GM23248 (cell line): ENCODE results near the gene SLC36A4. TPM values are rescaled to one million over a fixed set of nuclear protein-coding genes. Genes with fewer than 3 reads are reported as not detected.

Experiments
- DNase-seq: peaks from one replicate; pipeline ENCODE4 v3.0.0-alpha.2; 2015
- H2AFZ ChIP-seq: fragments of 200-600 bp; sonication (generic); 2 replicates; pipeline ENCODE4 v1.6.1; 2016; ENCODE audit warnings: antibody characterized with exemption
- H3F3A ChIP-seq: fragments of 200-600 bp; sonication (generic); 2 replicates; pipeline ENCODE4 v1.6.1; 2016; ENCODE audit warnings: mild to moderate bottlenecking, antibody characterized with exemption, mixed run types; ENCODE audit not compliant: insufficient read depth
- H3K27ac ChIP-seq: fragments of 200-600 bp; sonication (generic); 2 replicates; pipeline ENCODE4 v1.5.1; 2016; ENCODE audit warnings: mild to moderate bottlenecking
- H3K27me3 ChIP-seq: fragments of 200-600 bp; sonication (generic); replicated peaks from 2 replicates; pipeline ENCODE4 v1.6.1; 2016; ENCODE audit warnings: mild to moderate bottlenecking; ENCODE audit not compliant: insufficient read depth
- H3K36me3 ChIP-seq: fragments of 200-600 bp; sonication (generic); 2 replicates; pipeline ENCODE4 v1.6.1; 2016; ENCODE audit warnings: low read depth, mild to moderate bottlenecking
- H3K4me1 ChIP-seq: fragments of 200-600 bp; sonication (generic); 2 replicates; pipeline ENCODE4 v1.6.1; 2016; ENCODE audit warnings: mild to moderate bottlenecking; ENCODE audit not compliant: insufficient read depth
- H3K4me2 ChIP-seq: fragments of 200-600 bp; sonication (generic); one replicate; pipeline ENCODE4 v1.6.1; 2016; ENCODE audit warnings: mild to moderate bottlenecking; ENCODE audit not compliant: unreplicated experiment
- H3K4me3 ChIP-seq: fragments of 200-600 bp; sonication (generic); 2 replicates; pipeline ENCODE4 v1.5.1; 2016; ENCODE audit warnings: mild to moderate bottlenecking
- H3K79me2 ChIP-seq: fragments of 200-600 bp; sonication (generic); 2 replicates; pipeline ENCODE4 v1.6.1; 2016; ENCODE audit warnings: mild to moderate bottlenecking; ENCODE audit not compliant: insufficient read depth
- H3K9ac ChIP-seq: fragments of 200-600 bp; sonication (generic); 2 replicates; pipeline ENCODE4 v1.6.1; 2016; ENCODE audit warnings: mild to moderate bottlenecking
- H3K9me2 ChIP-seq: fragments of 200-600 bp; sonication (generic); 2 replicates; pipeline ENCODE4 v1.6.1; 2016; ENCODE audit warnings: mixed run types, mild to moderate bottlenecking, moderate library complexity; ENCODE audit not compliant: insufficient read depth
- H3K9me3 ChIP-seq: fragments of 200-600 bp; sonication (generic); one replicate; pipeline ENCODE4 v1.6.1; 2017; ENCODE audit warnings: low read depth
- H4K20me1 ChIP-seq: fragments of 200-600 bp; sonication (generic); 2 replicates; pipeline ENCODE4 v1.6.0; 2016; ENCODE audit not compliant: insufficient read depth
- EZH2 ChIP-seq: fragments of 200-600 bp; sonication (generic); IDR thresholded peaks from 2 replicates; pipeline ENCODE4 v1.6.1; 2018; ENCODE audit warnings: antibody characterized with exemption, mild to moderate bottlenecking; ENCODE audit not compliant: insufficient read depth, poor library complexity, severe bottlenecking
- EZH2phosphoT487 ChIP-seq: fragments of 200-600 bp; sonication (generic); IDR thresholded peaks from 2 replicates; pipeline ENCODE4 v1.6.1; 2018; ENCODE audit warnings: antibody characterized with exemption, moderate library complexity, mild to moderate bottlenecking, low read depth; ENCODE audit not compliant: insufficient read depth
- WGBS, 2 experiments: methylation state at CpG; one replicate each; pipeline ENCODE4 v1.1.6; 2015 to 2017; ENCODE audit warnings: low lambda C conversion rate in 2 of 2, low coverage in 1 of 2; ENCODE audit errors: missing lambda C conversion rate in 2 of 2; 5-methylcytosine and 5-hydroxymethylcytosine counted together
- in situ Hi-C: fragments of 300-500 bp; cut with MboI; formaldehyde crosslinking; loops from 2 replicates; pipeline ENCODE4 v1.15.0; 2020
- polyA plus RNA-seq: library from polyadenylated mRNA; unstranded; fragments of >200 nt; fragmentation: Nextera tagmentation; extraction: Ambion mirVana; gene quantifications from 2 replicates; pipeline ENCODE4 v1.2.1, GENCODE V29; 2016
- total RNA-seq: library from RNA; depleted of rRNA; stranded (reverse); fragments of >200 nt; shearing (Covaris generic); gene quantifications from 2 replicates; pipeline ENCODE4 v1.2.3, GENCODE V29; 2014

SLC36A4 gene
- total and polyA plus RNA-seq, 2 experiments from 2014 or later = 4.4 to 18.1 TPM

DNA sequence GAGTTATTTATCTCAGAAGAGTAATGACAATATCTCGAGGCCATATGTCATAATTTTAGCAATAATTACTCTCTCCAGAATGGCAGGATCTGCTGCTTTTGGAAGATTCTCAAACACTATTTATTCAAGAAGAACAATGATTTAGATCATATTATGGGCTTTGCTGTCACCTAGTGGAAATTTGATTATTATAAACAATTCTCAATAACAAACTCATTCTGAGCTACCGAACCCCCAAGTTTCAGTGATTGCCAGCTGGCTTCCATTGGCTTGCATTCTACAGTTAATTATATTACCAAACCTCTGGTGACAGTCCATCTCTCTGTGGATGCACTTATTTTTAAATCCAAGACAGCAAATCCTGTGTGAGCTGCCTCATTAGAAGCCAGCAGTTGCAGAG is 27.9 kb upstream of the SLC36A4 start:
- H3K79me2 ChIP-seq = no peaks in the 10 kb centered on the region
- H3K4me2 ChIP-seq = no peak overlapping the region
- no peaks in the 10 kb centered on the region for H3K36me3 ChIP-seq
- H3K4me1 ChIP-seq = no peaks in the 10 kb centered on the region
- H3K27me3 ChIP-seq = peaks cover 12% of the 10 kb centered on the region
- H3F3A ChIP-seq = no peaks in the 10 kb centered on the region
- H3K9me3 ChIP-seq = no peaks in the 10 kb centered on the region
- TF ChIP-seq EZH2phosphoT487 (no peak), EZH2 (no peak)
- in situ Hi-C loops = no loop called here
- DNase-seq = peak; percentile 50
- H2AFZ ChIP-seq = no peak overlapping the region
- H4K20me1 ChIP-seq = no peaks in the 10 kb centered on the region
- 2 to 4% methylated on average over 2 of the region's 2 CpGs for WGBS, 2 experiments
- no peak overlapping the region for H3K9ac ChIP-seq
- H3K27ac ChIP-seq = no peak overlapping the region
- H3K9me2 ChIP-seq = no peaks in the 10 kb centered on the region
- no peak overlapping the region for H3K4me3 ChIP-seq

- Histone ChIP-seq H4K20me1 (no peaks in the 10 kb centered on the region), H3K9ac (no peak overlapping the region), H3F3A (no peaks in the 10 kb centered on the region), H3K79me2 (no peaks in the 10 kb centered on the region), H3K27me3 (peaks cover 12% of the 10 kb centered on the region), H3K36me3 (no peaks in the 10 kb centered on the region), H2AFZ (no peak overlapping the region), H3K4me3 (no peak overlapping the region), H3K4me1 (no peaks in the 10 kb centered on the region), H3K4me2 (no peak overlapping the region), H3K9me2 (no peaks in the 10 kb centered on the region), H3K27ac (no peak overlapping the region), H3K9me3 (no peaks in the 10 kb centered on the region)
- no peak for DNase-seq
- WGBS, 2 experiments = 43 to 49% methylated on average over 4 of the region's 4 CpGs
- TF ChIP-seq EZH2phosphoT487 (no peak), EZH2 (no peak)
- in situ Hi-C loops = no loop called here
These were observed 23.7 kb upstream of the SLC36A4 start for GRCh38 chr11:93221539-93221938.

- in situ Hi-C loops = no loop called here
- no peak overlapping the region for H3K27ac ChIP-seq
- H3K9me3 ChIP-seq = no peaks in the 10 kb centered on the region
- no peak for DNase-seq
- peaks cover 12% of the 10 kb centered on the region for H3K27me3 ChIP-seq
- H4K20me1 ChIP-seq = no peaks in the 10 kb centered on the region
- H3K4me1 ChIP-seq = no peaks in the 10 kb centered on the region
- H3K9ac ChIP-seq = no peak overlapping the region
- H3F3A ChIP-seq = no peaks in the 10 kb centered on the region
- TF ChIP-seq EZH2phosphoT487 (no peak), EZH2 (no peak)
- no peak overlapping the region for H3K4me3 ChIP-seq
- no peak overlapping the region for H3K4me2 ChIP-seq
- no peak overlapping the region for H2AFZ ChIP-seq
- no peaks in the 10 kb centered on the region for H3K36me3 ChIP-seq
- H3K79me2 ChIP-seq = no peaks in the 10 kb centered on the region
- H3K9me2 ChIP-seq = no peaks in the 10 kb centered on the region
These were observed 22.3 kb upstream of the SLC36A4 start for GRCh38 chr11:93220078-93220477.

DNA sequence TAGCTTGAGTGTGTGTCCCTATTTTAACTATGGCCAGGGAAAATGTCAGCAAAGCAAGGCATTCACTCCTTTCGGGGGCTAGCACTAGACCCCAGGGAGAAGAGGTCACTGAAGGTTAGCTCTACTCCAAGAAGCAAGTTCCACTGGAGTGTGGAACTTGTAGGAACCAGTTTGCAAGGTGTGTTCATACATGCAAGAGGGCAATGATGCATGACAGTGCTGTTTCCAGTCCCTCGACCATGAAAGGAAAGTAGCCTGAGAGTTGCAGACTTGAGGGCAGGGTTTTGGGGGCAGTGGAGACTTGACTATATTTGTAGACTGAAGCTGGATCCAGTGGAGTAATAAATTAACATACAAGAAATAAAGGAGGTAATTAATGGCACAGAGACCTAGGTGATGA is 21.6 kb upstream of the SLC36A4 start:
- whole genome bisulfite sequencing, 2 experiments = 14 to 34% methylated on average over 2 of the region's 2 CpGs
- no peak for TF ChIP-seq EZH2phosphoT487
- TF ChIP-seq EZH2 = no peak
- Histone ChIP-seq H3F3A (no peaks in the 10 kb centered on the region), H3K79me2 (no peaks in the 10 kb centered on the region), H3K36me3 (no peaks in the 10 kb centered on the region), H2AFZ (no peak overlapping the region), H3K4me2 (no peak overlapping the region), H3K9me2 (no peaks in the 10 kb centered on the region), H3K4me3 (no peak overlapping the region), H3K9ac (no peak overlapping the region), H3K27ac (no peak overlapping the region), H3K9me3 (no peaks in the 10 kb centered on the region), H3K27me3 (peaks cover 12% of the 10 kb centered on the region), H3K4me1 (no peaks in the 10 kb centered on the region), H4K20me1 (no peaks in the 10 kb centered on the region)
- in situ Hi-C loops = no loop called here
- no peak for DNase-seq

- Histone ChIP-seq H3K79me2 (no peaks in the 10 kb centered on the region), H3K9me2 (no peaks in the 10 kb centered on the region), H2AFZ (no peak overlapping the region), H4K20me1 (no peaks in the 10 kb centered on the region), H3K4me3 (no peak overlapping the region), H3K4me1 (no peaks in the 10 kb centered on the region), H3K4me2 (no peak overlapping the region), H3K9ac (no peak overlapping the region), H3K27ac (no peak overlapping the region), H3K27me3 (no peaks in the 10 kb centered on the region; the same call in 1 of the 2 replicates), H3F3A (no peaks in the 10 kb centered on the region), H3K36me3 (no peaks in the 10 kb centered on the region), H3K9me3 (no peaks in the 10 kb centered on the region)
- in situ Hi-C loops = no loop called here
- no peak for DNase-seq
- WGBS, 2 experiments = 28 to 34% methylated on average over 5 of the region's 5 CpGs
- TF ChIP-seq EZH2phosphoT487 (no peak), EZH2 (no peak)
These were observed 18.8 kb upstream of the SLC36A4 start for GRCh38 chr11:93216511-93217101.
